ENCODE results near the gene ASAP3.

ASAP3 gene

GRCh38 chr1:23431431-23431830, 52.5 kb downstream of the ASAP3 start:
- no peak for DNase-seq (ENCODE audit: low spot score)

DNA sequence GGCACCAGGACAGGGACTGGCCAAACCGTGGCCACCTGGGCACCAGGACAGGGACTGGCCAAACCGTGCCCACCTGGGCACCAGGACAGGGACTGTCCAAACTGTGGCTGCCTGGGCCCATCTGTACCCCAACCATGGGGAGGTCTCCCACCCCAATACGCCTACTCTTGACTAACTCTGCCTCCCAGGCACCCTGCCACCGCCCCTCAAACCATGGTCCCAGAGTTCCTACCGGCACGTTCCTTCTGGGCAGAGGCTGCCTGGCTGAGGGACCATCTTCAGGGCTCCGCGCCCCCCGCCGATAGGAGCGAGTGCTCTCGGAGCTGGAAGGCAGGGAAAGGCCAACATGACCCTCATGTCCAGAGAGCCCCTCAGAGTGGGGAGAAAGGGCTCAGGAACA, 53.2 kb downstream of the ASAP3 start:
- Histone ChIP-seq H2BK15ac (ENCODE audit: low read length) (no peak overlapping the region), H3K4me2 (ENCODE audit: insufficient read depth, low read length, poor library complexity, severe bottlenecking) (no peak overlapping the region), H2BK12ac (ENCODE audit: low read length) (no peak overlapping the region), H2BK120ac (ENCODE audit: low read depth, low read length) (no peak overlapping the region), H2AFZ (ENCODE audit: low read length) (no peak overlapping the region), H3K4ac (ENCODE audit: low read length) (no peak overlapping the region), H4K8ac (ENCODE audit: low read depth, low read length) (no peak overlapping the region), H3K27ac (replicated peaks; ENCODE audit: low read length) (no peak overlapping the region), H3K23ac (ENCODE audit: low read depth, low read length, poor library complexity) (no peak overlapping the region), H2BK5ac (ENCODE audit: low read length) (no peak overlapping the region), H3K27me3 (ENCODE audit: control insufficient read depth in 3 of 3, insufficient read depth in 3 of 3, low read depth in 1 of 3, low read length in 3 of 3) (peaks cover 0 to 8% (median 0%) of the 10 kb centered on the region in 3 experiments), H3K79me1 (ENCODE audit: low read depth, low read length) (no peaks in the 10 kb centered on the region), H3K18ac (ENCODE audit: low read length) (no peak overlapping the region), H3K9me3 (replicated peaks in 1 of 2; ENCODE audit: control insufficient read depth in 2 of 2, insufficient read depth in 1 of 2, low read depth in 1 of 2, low read length in 2 of 2) (no peaks in the 10 kb centered on the region), H4K91ac (ENCODE audit: low read depth, low read length, poor library complexity) (no peak overlapping the region), H3K36me3 (replicated peaks in 1 of 2; ENCODE audit: control insufficient read depth in 2 of 2, insufficient read depth in 2 of 2, low read length in 2 of 2) (peaks cover 3 to 100% of the 10 kb centered on the region in 2 donors), H3K4me1 (ENCODE audit: control insufficient read depth in 2 of 2, insufficient read depth in 1 of 2, low read depth in 1 of 2, low read length in 2 of 2) (no peaks in the 10 kb centered on the region), H2AK5ac (ENCODE audit: low read depth, low read length) (no peak overlapping the region), H3K4me3 (ENCODE audit: low read length in 2 of 2) (no peak overlapping the region), H3K9ac (ENCODE audit: low read depth, low read length, poor library complexity) (peak overlapping the region; percentile 54), H3K14ac (ENCODE audit: low read length) (no peak overlapping the region)
- WGBS, 2 donors (ENCODE audit: extremely low coverage in 2 of 2, insufficient read length in 2 of 2, insufficient replicate concordance in 1 of 2), result no CpG with 5 or more reads among the region's 12 CpGs
- DNase-seq (ENCODE audit: low spot score), result no peak

More at GRCh38 chr1:23431431-23431830, 52.5 kb downstream of the ASAP3 start:
- H3K9ac ChIP-seq (ENCODE audit: low read depth, low read length, poor library complexity), result no peak overlapping the region
- no peak overlapping the region for H3K4me2 ChIP-seq (ENCODE audit: insufficient read depth, low read length, poor library complexity, severe bottlenecking)
- no peak overlapping the region for H2AK5ac ChIP-seq (ENCODE audit: low read depth, low read length)
- peaks cover 0 to 3% (median 0%) of the 10 kb centered on the region in 3 experiments for H3K27me3 ChIP-seq (ENCODE audit: control insufficient read depth in 3 of 3, insufficient read depth in 3 of 3, low read depth in 1 of 3, low read length in 3 of 3)
- peaks cover 3 to 100% of the 10 kb centered on the region in 2 donors for H3K36me3 ChIP-seq (replicated peaks in 1 of 2; ENCODE audit: control insufficient read depth in 2 of 2, insufficient read depth in 2 of 2, low read length in 2 of 2)
- no peak overlapping the region for H2BK5ac ChIP-seq (ENCODE audit: low read length)
- peaks cover 0 to 3% of the 10 kb centered on the region in 2 donors for H3K4me1 ChIP-seq (ENCODE audit: control insufficient read depth in 2 of 2, insufficient read depth in 1 of 2, low read depth in 1 of 2, low read length in 2 of 2)
- H2AFZ ChIP-seq (ENCODE audit: low read length), result no peak overlapping the region
- no peaks in the 10 kb centered on the region for H3K79me1 ChIP-seq (ENCODE audit: low read depth, low read length)
- no peak overlapping the region for H3K27ac ChIP-seq (replicated peaks; ENCODE audit: low read length)
- H3K4ac ChIP-seq (ENCODE audit: low read length), result no peak overlapping the region
- no peaks in the 10 kb centered on the region for H3K9me3 ChIP-seq (replicated peaks in 1 of 2; ENCODE audit: control insufficient read depth in 2 of 2, insufficient read depth in 1 of 2, low read depth in 1 of 2, low read length in 2 of 2)
- no peak overlapping the region for H2BK15ac ChIP-seq (ENCODE audit: low read length)
- no CpG with 5 or more reads among the region's 5 CpGs for WGBS, 2 donors (ENCODE audit: extremely low coverage in 2 of 2, insufficient read length in 2 of 2, insufficient replicate concordance in 1 of 2)
- H3K4me3 ChIP-seq (ENCODE audit: low read length in 2 of 2), result no peak overlapping the region
- no peak overlapping the region for H2BK12ac ChIP-seq (ENCODE audit: low read length)
- H3K23ac ChIP-seq (ENCODE audit: low read depth, low read length, poor library complexity), result no peak overlapping the region
- H3K14ac ChIP-seq (ENCODE audit: low read length), result no peak overlapping the region
- H4K91ac ChIP-seq (ENCODE audit: low read depth, low read length, poor library complexity), result no peak overlapping the region
- H4K8ac ChIP-seq (ENCODE audit: low read depth, low read length), result no peak overlapping the region
- no peak overlapping the region for H3K18ac ChIP-seq (ENCODE audit: low read length)
- H2BK120ac ChIP-seq (ENCODE audit: low read depth, low read length), result no peak overlapping the region

DNA sequence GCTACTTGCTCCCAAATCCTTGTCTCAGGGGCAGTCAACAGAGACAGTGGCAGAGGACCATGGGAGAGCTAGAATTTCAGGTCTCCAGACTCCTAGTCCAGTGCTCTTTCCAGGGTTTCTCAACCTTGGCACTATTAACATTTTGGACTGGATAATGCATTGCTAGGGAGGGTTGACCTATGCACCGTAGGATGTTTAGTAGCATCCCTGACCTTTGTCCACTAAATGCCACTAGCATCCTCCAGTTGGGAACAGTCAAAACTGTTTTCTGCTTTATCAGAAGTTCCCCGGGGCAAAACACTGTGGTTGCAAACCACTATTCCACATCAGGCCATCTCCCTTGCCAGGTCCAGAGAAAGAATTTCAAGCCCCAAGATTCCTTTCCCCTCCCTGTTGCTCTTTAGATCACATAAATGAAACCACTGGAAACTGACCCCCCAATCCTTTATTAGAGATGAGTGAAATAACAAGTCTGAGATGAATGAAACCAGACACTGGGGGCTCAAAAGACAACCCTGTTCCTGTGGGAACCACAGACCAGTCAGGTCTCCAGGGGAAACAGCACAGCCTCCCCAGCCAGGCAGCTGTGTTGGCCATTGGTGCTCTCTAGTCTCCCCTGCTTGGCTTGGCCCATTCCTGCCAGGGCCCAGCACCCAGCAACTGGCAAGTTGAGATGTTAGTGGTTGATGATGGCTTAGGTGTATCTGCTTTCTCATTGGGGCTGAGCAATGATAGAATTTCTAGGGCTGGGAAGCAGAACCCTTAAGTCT, 55.7 kb downstream of the ASAP3 start:
- no peak overlapping the region for H2BK5ac ChIP-seq (ENCODE audit: low read length)
- H3K4me1 ChIP-seq (ENCODE audit: control insufficient read depth in 2 of 2, insufficient read depth in 1 of 2, low read depth in 1 of 2, low read length in 2 of 2), result peaks cover 0 to 6% of the 10 kb centered on the region in 2 donors
- no peak for DNase-seq (ENCODE audit: low spot score)
- no peak overlapping the region for H2BK120ac ChIP-seq (ENCODE audit: low read depth, low read length)
- H3K4me3 ChIP-seq (ENCODE audit: low read length in 2 of 2), result no peak overlapping the region
- no peak overlapping the region for H4K8ac ChIP-seq (ENCODE audit: low read depth, low read length)
- peaks cover 3 to 85% of the 10 kb centered on the region in 2 donors for H3K36me3 ChIP-seq (replicated peaks in 1 of 2; ENCODE audit: control insufficient read depth in 2 of 2, insufficient read depth in 2 of 2, low read length in 2 of 2)
- no peak overlapping the region for H4K91ac ChIP-seq (ENCODE audit: low read depth, low read length, poor library complexity)
- no peaks in the 10 kb centered on the region for H3K9me3 ChIP-seq (replicated peaks in 1 of 2; ENCODE audit: control insufficient read depth in 2 of 2, insufficient read depth in 1 of 2, low read depth in 1 of 2, low read length in 2 of 2)
- H3K14ac ChIP-seq (ENCODE audit: low read length), result no peak overlapping the region
- peaks cover 0 to 29% (median 6%) of the 10 kb centered on the region in 3 experiments for H3K27me3 ChIP-seq (ENCODE audit: control insufficient read depth in 3 of 3, insufficient read depth in 3 of 3, low read depth in 1 of 3, low read length in 3 of 3)
- WGBS, 2 donors (ENCODE audit: extremely low coverage in 2 of 2, insufficient read length in 2 of 2, insufficient replicate concordance in 1 of 2), result no CpG with 5 or more reads among the region's 2 CpGs
- H3K27ac ChIP-seq (replicated peaks; ENCODE audit: low read length), result no peak overlapping the region
- no peak overlapping the region for H3K23ac ChIP-seq (ENCODE audit: low read depth, low read length, poor library complexity)
- H3K9ac ChIP-seq (ENCODE audit: low read depth, low read length, poor library complexity), result no peak overlapping the region
- H2AFZ ChIP-seq (ENCODE audit: low read length), result no peak overlapping the region
- H3K4me2 ChIP-seq (ENCODE audit: insufficient read depth, low read length, poor library complexity, severe bottlenecking), result no peak overlapping the region
- H3K18ac ChIP-seq (ENCODE audit: low read length), result no peak overlapping the region
- no peak overlapping the region for H3K4ac ChIP-seq (ENCODE audit: low read length)
- no peak overlapping the region for H2AK5ac ChIP-seq (ENCODE audit: low read depth, low read length)
- H3K79me1 ChIP-seq (ENCODE audit: low read depth, low read length), result no peaks in the 10 kb centered on the region
- H2BK15ac ChIP-seq (ENCODE audit: low read length), result no peak overlapping the region
- H2BK12ac ChIP-seq (ENCODE audit: low read length), result no peak overlapping the region

DNA sequence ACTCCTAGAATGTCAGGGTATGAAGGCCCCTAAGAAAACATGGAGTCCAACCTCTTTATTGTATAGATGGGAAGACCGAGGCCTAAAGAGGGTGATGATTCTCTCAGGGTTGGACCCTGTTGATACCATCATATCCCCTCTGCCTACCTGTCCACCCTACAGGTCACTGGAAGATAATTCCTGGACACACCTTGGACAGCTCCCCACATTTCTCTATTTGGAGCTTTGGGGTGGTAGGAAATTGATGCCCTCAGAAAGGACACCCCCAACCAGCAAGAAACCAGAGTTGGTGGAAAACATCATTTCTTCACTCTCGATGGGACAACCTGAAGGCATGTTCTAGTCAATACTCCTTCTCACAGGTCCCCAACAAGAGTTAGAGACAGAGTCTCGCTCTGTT, 56.4 kb downstream of the ASAP3 start:
- Histone ChIP-seq H3K27ac (replicated peaks; ENCODE audit: low read length) (no peak overlapping the region), H3K4me2 (ENCODE audit: insufficient read depth, low read length, poor library complexity, severe bottlenecking) (no peak overlapping the region), H2BK120ac (ENCODE audit: low read depth, low read length) (no peak overlapping the region), H2BK12ac (ENCODE audit: low read length) (no peak overlapping the region), H3K4me1 (ENCODE audit: control insufficient read depth in 2 of 2, insufficient read depth in 1 of 2, low read depth in 1 of 2, low read length in 2 of 2) (peaks cover 0 to 9% of the 10 kb centered on the region in 2 donors), H3K9me3 (replicated peaks in 1 of 2; ENCODE audit: control insufficient read depth in 2 of 2, insufficient read depth in 1 of 2, low read depth in 1 of 2, low read length in 2 of 2) (no peaks in the 10 kb centered on the region), H3K4ac (ENCODE audit: low read length) (no peak overlapping the region), H3K23ac (ENCODE audit: low read depth, low read length, poor library complexity) (no peak overlapping the region), H3K79me1 (ENCODE audit: low read depth, low read length) (no peaks in the 10 kb centered on the region), H3K4me3 (ENCODE audit: low read length in 2 of 2) (no peak overlapping the region), H3K36me3 (replicated peaks in 1 of 2; ENCODE audit: control insufficient read depth in 2 of 2, insufficient read depth in 2 of 2, low read length in 2 of 2) (peaks cover 3 to 77% of the 10 kb centered on the region in 2 donors), H4K8ac (ENCODE audit: low read depth, low read length) (no peak overlapping the region), H2BK5ac (ENCODE audit: low read length) (no peak overlapping the region), H3K18ac (ENCODE audit: low read length) (no peak overlapping the region), H2AK5ac (ENCODE audit: low read depth, low read length) (no peak overlapping the region), H2AFZ (ENCODE audit: low read length) (no peak overlapping the region), H4K91ac (ENCODE audit: low read depth, low read length, poor library complexity) (no peak overlapping the region), H3K9ac (ENCODE audit: low read depth, low read length, poor library complexity) (no peak overlapping the region), H3K27me3 (ENCODE audit: control insufficient read depth in 3 of 3, insufficient read depth in 3 of 3, low read depth in 1 of 3, low read length in 3 of 3) (peaks cover 0 to 36% (median 6%) of the 10 kb centered on the region in 3 experiments), H2BK15ac (ENCODE audit: low read length) (no peak overlapping the region), H3K14ac (ENCODE audit: low read length) (no peak overlapping the region)
- no peak for DNase-seq (ENCODE audit: low spot score)
- WGBS, 2 donors (ENCODE audit: extremely low coverage in 2 of 2, insufficient read length in 2 of 2, insufficient replicate concordance in 1 of 2), result no CpG with 5 or more reads among the region's 3 CpGs
